HEK293T (cell line): ENCODE data around the gene SLC25A13.

Experiments used
- ARNT ChIP-seq: fragments of 450-650 bp; IDR thresholded peaks from 2 replicates; pipeline ENCODE4 v1.6.1; 2017; ENCODE audit warnings: mild to moderate bottlenecking
- BHLHE40 ChIP-seq: fragments of 450-650 bp; IDR thresholded peaks from 2 replicates; pipeline ENCODE4 v1.6.1; 2016; ENCODE audit warnings: mild to moderate bottlenecking, moderate library complexity, borderline replicate concordance
- ELF4 ChIP-seq: fragments of 450-650 bp; IDR thresholded peaks from 2 replicates; pipeline ENCODE4 v1.6.1; 2017; ENCODE audit warnings: antibody characterized with exemption
- FOXA1 ChIP-seq: fragments of 450-650 bp; IDR thresholded peaks from 2 replicates; pipeline ENCODE4 v1.6.1; 2016; ENCODE audit warnings: mild to moderate bottlenecking
- L3MBTL2 ChIP-seq: fragments of 450-650 bp; conservative IDR thresholded peaks from 2 replicates; pipeline ENCODE4 v1.6.1; 2016; ENCODE audit warnings: mild to moderate bottlenecking
- NFRKB ChIP-seq: fragments of 450-650 bp; IDR thresholded peaks from 2 replicates; pipeline ENCODE4 v1.6.1; 2016; ENCODE audit warnings: mild to moderate bottlenecking, moderate library complexity
- SP1 ChIP-seq: fragments of 450-650 bp; IDR thresholded peaks from 2 replicates; pipeline ENCODE4 v1.6.1; 2017
- SUZ12 ChIP-seq: fragments of 450-650 bp; IDR thresholded peaks from 2 replicates; pipeline ENCODE4 v1.6.1; 2016; ENCODE audit warnings: mild to moderate bottlenecking
- ZNF384 ChIP-seq: fragments of 450-650 bp; IDR thresholded peaks from 2 replicates; pipeline ENCODE4 v1.6.1; 2016

DNA sequence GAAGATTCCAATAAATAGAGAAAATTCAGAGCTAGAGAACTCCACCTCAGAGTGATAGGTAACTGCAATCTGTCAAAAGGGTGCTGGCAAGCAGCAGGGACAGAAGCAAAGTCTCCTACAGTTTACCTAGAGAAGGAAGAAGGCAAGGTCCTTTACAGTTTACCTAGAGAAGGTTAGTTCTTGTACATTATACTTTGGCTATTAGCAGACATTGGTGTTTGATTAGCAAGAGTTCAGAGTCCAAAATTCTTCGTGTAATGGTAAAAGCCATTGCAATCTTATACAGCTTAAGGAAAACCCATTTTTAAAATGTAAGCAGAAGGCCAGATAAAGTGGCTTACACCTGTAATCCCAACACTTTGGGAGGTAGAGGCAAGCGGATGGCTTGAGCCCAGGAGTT, 45.9 kb downstream of the SLC25A13 start:
- TF ChIP-seq ELF4 (no peak), FOXA1 (no peak), L3MBTL2 (no peak), ZNF384 (no peak), NFRKB (no peak), ARNT (no peak), BHLHE40 (no peak), SP1 (no peak), SUZ12 (no peak)
